CD4-positive, alpha-beta T cell treated with Interleukin-4 for 4 hours (primary cell): Measurements from ENCODE around the gene MFAP3L.

Source experiments
- DNase-seq: peaks from one replicate; pipeline ENCODE4 v3.0.0-alpha.2; 2020

MFAP3L gene

DNA sequence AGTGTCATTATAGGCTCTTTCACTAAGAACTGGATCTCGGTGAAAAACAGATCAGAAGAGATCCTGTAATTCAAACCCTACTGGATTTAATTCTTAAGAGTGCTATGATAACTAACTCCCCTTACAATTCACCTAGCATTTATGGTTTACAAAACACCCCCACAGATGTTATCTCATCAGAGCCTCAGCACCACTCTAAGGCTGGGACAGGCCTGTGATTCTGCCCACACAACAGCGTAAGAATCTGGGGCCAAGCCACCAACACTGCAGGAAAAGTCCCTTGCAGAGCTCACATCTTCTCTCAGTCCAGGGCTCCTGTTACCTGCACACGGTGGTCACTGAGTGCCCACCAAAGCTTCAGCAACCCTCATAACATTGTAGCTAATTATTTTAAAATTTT lies 8.9 kb downstream of the MFAP3L start:
- no peak for DNase-seq

DNA sequence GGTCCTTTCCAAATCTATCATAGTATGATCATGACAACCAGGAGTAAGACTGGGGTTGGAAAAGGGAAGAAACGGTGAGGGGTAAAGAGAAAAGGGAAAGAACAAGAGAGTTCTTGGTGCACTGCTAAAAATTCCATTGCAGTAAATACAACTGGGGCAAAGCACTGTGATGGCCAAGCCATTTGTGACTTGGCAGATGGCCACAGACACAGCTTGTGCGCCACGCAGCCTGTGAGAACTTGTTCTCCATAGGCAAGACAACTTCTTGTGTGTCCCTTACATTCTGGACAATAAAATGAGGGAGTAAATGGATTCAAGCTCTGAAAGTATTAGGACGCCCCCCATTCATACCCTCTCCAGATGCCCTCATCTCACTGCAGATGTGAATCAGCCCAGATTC lies 10.9 kb downstream of the MFAP3L start:
- no peak for DNase-seq

DNA sequence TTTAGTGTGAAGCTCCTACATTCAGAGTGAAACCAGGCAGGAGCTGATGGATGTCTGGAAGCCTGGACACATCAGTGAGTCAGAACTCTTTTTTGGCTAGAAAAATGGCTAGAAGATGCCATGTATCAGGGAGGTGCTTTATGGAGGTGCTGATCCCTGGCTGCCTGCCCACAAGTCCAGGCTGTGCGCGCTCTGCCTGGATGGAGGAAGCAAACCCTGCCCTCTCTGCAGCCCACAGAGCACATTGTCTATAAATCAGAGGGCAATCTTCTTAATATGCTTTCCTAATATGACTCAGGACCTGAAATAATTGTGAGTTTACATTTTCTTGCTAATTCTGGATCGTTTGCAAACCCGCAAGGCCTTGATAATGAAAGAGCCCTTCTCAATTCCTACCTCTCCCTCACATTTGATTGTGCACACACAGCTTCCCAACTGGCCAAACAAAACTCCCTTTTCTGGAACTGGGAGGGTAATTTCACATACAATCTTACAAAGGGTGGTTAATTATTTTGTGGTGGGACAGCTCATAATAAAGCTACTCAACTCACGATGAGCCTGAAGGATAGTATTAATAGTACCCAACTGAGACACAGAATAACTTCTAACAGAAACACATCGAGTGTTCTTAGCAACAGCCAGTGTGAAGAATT lies 11.7 kb downstream of the MFAP3L start:
- DNase-seq, result no peak

DNA sequence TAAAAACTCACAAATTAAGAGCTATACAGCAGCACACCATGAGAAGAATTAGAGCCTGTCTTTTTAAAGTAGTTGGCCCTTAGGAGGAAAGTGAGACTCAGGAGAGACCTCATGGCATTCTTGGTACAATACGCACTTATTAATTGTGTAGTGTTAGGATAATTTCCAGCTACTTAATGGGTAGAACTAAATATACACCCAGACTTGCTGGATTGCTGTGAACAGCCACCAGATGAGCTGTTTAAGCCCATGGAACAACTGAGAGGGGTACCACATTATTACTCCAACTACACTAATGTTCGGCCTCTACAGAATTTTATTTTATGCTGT lies 13.6 kb downstream of the MFAP3L start:
- DNase-seq, result no peak

DNA sequence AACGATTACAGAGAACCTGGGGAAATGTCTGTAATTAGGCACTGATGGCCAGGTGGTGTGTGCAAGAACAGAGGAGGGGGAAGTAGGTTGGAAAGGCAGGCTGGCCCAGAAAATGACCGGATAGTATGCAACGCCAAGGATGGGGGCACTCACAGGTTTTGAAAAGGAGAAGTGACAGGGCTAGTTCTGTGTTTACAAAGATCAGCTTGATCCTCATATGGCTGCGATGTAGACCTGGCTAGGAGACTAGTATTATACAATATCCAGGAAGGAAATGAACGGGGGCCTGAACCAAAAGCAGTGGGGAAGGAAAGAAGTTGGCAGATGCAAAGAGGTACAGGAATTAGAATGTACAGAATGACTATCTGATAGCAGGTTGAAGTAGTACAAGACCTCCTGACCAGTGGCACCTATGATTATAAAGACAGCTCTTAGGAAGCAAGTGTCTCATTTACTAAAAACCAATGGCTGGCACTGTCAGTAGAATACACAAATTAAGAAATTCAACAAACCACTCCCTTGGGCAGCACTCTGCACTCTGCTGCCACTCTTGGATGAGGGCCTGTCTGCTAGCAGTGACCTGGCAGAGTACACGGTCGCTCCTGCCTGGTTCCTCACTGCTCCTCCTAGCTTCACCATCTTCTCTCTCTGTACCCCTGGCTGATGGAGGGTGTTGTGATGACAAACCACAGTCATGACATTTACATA lies 14.1 kb downstream of the MFAP3L start:
- no peak for DNase-seq

GRCh38 chr4:170009291-170009690 lies 16.9 kb downstream of the MFAP3L start:
- no peak for DNase-seq

- DNase-seq, result no peak
These were observed 17.4 kb downstream of the MFAP3L start for GRCh38 chr4:170008801-170009200.

GRCh38 chr4:170008371-170008770 lies 17.8 kb downstream of the MFAP3L start:
- DNase-seq, result no peak

GRCh38 chr4:170007113-170007512 lies 19.1 kb downstream of the MFAP3L start:
- no peak for DNase-seq

GRCh38 chr4:170005472-170005871 lies 20.7 kb downstream of the MFAP3L start:
- DNase-seq, result no peak

GRCh38 chr4:170004651-170005295 lies 21.4 kb downstream of the MFAP3L start:
- no peak for DNase-seq

DNA sequence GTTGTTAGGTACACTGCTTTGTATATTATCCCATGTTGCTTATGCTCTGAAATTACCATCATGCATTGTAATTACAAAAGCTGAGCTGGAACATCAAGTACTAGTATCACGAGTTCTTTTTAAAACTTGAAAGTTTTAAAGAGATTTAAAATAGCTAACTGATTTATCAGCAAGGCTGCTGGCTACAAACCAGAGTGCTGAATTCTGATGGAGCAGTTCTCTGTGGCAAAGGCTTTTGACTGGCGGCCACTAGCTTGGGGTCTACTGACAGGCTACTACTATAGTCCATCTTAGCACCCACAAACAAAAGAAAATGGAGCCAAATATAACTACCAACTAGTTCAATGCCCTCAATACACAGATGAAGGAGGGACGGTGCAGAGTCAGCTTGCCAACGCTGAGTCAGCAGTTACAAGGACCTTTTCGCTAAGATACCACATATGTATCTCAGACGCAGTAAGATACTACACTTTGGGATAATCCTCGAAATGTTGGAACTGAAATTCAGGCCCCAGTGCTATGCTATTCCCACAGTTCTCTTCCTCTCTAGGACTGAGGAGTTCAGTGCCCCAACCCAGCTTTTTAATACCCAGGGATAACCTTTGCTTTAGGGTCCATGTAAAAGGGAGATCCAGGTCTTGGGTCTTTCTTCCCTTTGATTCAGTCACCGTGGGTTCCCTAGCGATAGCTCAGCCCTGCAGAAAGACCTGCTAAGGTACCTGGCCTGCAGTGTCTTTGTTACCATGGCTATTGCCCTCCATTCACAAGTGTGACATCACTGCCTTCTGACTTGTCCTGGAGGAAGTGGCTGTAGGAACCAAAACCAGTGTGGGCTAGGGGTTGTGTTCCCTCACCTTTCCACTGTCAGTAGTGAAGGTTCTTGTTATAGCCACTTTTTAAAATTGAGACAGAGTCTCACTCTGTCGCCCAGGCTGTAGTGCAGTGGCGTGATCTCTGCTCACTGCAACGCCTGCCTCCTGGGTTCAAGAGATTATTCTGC lies 22.8 kb downstream of the MFAP3L start:
- DNase-seq, result no peak

- no peak for DNase-seq
These were observed 24.4 kb downstream of the MFAP3L start for GRCh38 chr4:170001745-170002267.

- no peak for DNase-seq
These were observed 25.0 kb downstream of the MFAP3L start for GRCh38 chr4:170001011-170001744.

DNA sequence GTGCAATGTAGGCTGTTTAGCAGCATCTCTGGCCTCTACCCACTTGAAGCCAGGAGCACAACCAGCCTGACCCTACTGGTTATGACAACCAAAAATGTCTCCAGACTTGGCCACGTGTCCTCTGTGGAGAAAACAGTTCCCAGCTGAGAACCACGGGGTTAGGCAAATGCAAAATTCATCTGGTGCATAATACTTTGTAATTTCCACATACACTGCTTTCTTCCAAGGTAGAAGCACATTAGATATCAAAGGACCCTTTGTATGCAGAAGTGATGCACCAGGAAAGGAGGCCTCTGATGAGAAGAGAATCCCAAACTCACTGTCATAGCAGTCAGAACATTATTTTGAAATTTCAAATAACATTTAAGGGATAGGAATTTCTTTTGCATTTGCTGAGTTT lies 26.3 kb downstream of the MFAP3L start:
- DNase-seq, result no peak

DNA sequence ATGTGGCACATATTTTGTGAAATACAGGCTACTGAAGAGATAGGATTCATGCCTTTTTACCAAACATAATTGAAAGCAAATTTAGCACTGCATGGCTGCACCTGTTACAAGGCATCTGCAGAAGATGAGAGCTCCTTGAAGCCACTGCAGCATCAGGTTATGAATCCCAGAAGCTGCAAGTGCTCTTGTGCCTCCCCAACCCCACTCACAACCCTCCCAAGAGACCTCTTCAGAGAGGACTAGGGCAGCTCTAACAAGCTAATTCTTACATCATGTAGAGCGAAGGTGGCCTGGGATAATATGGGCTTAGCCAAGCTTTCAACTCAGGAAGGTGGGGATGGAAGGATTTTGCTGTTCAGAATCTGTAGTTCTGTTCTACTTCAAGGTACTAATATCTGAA lies 27.2 kb downstream of the MFAP3L start:
- no peak for DNase-seq

DNA sequence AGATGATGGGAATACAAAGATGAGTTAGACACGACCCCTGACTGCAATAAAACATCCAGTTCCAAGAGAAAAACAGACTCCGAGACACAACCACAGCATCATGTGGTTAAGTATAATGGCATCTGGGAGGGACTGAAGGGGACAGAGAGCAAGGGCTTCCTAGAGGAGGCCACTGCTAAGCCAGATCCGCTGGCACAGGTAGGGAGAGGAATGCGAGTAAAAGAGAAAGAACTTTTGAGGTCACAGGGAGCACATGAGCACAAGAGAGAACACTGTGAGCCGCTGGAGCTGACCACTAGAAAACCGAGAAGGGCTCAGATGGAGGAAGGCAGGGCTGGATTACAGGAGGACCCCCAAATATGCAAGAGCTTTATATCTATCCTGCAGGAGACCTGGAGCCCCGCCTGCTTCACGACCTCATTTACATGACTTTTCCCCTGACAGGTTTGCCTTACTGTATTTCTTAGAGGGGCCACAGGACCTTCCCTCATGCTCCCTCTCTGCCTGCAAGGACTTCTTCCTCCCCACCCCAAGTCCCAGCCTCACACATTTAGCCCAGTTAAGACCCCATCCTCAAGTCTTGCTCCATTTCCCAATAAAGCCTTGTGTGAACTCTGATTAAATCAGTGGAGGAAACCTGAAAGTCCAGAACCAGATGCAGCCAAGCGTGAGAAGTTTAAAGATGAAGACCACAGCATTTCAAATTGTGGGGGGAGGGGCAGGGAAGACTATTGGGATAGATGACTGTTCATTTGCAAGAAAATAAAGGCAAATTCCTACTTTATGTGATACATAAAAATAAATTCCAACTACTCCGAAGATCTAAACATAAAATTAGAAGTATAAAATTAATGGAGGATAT lies 29.6 kb downstream of the MFAP3L start:
- DNase-seq, result no peak

DNA sequence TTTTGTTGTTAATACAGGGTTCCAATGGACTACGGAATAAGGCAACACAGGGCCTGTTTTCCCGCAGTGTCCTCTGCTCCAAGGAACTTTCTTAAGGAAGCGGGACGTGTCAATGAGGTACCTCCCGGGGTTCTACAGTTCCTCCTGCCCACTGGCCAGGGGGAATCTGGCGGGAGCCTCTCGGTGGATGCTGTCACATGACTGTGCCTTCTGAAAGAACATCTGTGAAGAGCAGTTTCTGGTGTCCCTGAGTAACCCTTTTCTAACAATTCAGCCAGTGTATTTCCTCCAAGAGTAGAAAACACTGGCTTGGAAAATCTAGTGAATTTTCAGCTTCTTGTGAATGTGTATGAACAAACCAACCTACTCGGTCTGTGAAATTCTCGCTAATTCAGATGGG lies 32.7 kb downstream of the MFAP3L start:
- no peak for DNase-seq

DNA sequence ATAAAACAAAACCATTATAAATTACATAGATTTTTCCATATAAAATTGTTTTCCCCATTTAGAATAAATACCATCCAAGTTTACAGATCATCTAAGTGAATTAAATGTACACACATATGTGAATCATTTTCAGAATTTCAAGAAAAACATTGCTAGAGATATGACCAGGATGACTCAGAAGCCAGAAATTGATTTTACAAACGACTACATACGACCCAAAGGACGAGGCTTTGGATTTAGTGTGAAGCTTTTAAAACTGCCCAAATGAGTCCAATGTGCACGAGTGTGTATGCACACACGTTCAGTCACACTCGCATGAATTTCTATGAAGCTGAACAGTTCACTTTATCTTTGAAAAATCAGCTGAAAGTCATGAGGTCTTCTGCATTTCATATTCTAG lies 37.9 kb downstream of the MFAP3L start:
- no peak for DNase-seq

- no peak for DNase-seq
These were observed 38.6 kb downstream of the MFAP3L start for GRCh38 chr4:169987327-169988228.
